ENCODE results near the gene DYNLRB2.

DYNLRB2 gene

DNA sequence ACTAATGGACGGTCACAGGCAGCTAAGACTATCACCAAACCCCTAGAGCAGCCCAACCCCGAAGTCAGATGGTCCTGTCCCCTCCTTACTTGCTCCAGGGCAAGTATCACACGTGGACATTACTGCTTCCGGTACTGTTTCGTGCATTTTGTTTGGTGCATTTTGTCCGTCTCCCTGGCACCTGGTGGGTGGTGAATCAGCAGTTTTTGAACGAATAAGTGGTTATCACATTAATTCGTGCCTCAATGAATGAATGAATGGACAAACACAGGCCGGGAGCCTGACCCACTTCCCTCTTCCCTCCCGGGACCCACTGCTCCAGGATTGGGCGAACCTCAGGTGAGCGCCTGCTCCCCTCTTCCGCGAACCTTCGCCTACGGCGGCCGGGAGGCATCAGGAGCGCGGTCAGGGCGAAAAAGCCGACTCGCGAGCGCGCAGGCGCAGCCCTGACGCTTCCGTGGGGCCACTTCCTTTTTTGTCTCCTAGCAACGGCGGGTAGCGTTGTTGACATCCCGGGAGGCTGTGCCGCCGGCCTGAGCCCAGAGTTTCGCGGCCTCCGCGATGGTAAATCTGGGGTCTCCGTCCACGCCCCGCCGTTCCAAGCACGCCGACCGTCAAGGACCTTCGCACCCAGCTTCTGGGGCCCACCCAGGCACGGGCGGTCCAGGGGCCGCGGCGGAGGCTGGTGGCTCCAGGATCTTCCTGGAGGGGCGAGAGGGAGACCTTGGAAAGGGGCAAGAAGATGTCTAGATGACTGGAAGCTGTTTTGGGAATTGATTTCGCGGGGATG lies at the start of gene DYNLRB2:
DYNLRB2 (plus strand) TSS at position 478 of the 790 bp plus-strand sequence; CDS start at position 562, 84 bp downstream.
- DNase-seq, result peak; percentile 94 to 95

DNA sequence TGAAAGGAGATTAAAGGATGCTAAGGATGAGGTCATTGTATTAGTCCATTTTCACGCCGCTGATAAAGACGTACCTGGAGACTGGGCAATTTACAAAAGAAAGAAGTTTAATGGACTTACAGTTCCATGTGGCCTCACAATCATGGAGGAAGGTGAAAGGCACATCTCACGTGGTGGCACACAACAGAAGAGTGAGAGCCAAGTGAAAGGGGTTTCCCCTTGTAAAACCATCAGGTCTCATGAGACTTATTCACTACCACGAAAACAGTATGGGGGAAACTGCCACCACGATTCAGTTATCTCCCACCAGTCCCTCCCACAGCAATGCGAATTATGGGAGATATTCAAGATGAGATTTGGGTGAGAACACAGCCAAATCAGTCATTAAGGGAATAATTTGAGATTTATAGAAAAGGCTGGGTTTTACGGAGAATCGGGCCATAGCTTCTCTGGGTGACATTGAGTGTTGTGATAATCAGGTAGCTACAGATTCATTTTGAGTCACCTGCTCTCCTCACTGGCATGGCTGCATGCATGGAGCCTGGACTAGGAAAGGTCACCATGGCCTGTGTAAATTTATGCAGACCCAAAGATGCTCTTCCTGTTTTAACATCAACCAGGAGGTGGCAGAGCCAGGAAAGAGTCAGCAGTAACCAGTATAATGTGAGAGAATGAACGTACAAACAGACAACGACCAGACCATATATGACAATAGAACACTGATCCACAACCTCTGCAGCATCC lies 40.5 kb upstream of the DYNLRB2 start:
- no peak for DNase-seq

DNA sequence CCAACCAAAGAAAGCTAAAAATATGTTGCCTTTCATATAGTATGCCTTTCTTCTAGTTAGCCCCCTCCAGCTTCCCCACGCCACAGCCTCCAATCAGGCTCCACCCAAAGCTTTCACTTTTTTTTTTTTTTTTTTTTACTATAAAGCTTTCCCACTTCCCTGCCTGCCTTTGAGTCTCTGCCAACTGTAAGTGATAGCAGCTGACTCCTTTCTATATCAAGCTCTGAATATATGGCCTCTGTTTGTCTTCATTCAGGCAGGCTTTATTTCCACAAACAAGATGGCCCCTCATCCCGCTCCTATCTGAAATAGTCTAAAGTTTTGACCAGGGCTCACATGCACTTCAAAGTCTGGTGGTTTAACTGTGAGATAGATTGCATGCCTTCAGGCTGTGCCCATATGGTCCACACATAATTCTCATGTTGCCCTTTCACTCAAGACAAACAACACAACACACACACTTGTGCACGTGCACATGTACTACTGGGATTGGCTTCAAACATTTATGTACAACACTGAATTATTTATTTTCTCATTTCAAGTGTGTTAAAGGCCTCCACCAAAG lies 39.8 kb upstream of the DYNLRB2 start:
- no peak for DNase-seq

DNA sequence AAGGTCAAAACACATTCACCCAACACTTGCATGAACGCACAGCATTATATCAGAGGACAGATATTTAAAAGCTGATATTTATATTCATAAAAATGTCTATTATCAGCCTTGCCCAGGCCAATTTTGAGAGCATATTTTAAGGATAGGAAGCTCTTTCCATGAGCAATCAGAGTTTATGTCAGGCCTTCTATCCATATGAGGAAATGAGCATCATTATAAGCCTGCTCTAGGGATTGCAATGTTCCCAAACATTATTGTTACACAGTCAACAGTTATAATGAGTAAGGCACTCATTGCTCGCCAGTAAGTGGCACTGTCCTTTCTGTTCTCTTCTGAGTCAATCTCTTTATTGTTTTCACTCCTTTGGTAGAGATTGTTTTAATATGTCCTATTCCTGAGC lies 37.7 kb upstream of the DYNLRB2 start:
- no peak for DNase-seq

DNA sequence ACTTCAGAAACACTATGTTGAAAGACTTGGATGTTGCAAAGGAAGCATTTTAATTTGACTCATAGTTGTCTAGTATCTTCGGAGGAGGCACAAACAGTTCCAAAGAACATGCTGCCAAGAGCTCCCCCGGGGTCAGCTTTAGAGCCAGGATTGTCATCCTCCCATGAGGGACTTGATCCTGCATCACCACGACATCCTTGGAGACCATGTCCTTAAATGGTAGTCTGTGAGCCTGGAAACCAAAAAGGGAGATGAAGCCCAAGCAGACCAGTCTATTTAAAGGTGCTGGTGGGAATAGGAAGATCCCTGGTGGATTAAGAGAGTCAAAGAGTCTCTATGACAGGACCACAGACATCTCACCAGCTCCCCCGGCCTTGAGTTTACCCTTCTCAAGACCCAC lies 33.3 kb upstream of the DYNLRB2 start:
- no peak for DNase-seq

DNA sequence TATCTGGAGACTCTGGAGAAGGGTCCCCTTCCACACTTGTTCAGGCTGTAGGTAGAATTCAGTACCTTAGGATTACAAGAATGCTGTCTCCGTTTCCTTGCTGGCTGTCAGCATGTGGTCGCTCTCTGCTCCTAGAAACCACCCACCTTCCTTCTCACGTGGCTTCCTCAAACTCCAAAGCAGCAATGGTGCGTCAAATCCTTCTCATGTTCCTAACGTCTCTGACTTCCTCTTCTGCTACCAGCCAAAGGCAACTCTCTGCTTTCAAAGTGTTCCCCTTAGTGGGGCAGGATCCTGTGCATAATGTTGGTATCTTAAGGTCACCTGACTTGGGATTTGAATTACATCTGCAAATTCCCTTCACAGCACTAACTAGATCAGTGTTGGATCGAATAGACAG lies 30.9 kb upstream of the DYNLRB2 start:
- no peak for DNase-seq

DNA sequence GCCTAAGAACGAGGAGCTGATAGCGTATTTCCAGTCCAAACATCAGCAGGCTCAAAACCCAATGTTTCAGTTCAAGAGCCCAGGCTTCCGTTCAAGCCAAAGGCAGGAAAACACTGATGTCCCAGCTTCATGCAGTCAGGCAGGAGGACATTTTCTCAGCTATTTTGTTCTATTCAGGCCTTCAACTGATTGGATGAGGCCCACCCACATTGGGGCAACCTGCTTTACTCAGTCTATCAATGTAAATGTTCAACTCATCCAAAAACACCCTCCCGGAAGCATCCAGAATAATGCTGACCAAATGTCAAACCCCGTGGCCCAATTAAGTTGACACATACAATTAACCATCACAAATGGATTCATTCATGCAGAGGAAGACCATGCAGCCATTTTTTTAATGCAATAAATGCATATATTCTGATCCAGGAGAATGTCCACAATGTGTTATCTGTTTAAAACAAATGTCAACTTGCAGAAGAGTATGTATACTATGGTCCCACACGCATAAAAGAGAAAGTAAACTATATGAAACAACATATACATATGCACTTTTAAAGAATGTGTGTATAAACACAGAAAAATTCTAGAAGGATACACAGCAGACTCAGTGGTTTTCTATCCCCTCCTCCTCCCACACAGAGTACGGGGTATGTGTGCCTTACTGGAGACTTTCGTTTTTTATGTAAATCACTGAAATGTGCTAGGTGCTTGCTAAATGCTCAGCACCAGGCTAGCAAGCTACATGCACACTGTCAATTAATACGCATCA lies 28.8 kb upstream of the DYNLRB2 start:
- DNase-seq, result no peak

DNA sequence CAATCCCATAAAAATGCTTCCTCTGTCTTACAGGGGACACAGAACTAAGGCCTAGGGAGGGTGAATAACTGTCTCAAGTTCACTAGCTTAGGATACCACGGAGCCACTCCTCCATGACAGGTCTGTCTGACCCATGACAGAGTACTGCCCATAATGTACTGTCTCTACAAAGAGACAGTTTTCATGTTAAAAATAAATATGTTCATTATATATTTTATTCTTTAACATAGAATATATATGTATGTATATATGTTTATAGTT lies 28.3 kb upstream of the DYNLRB2 start:
- no peak for DNase-seq

DNA sequence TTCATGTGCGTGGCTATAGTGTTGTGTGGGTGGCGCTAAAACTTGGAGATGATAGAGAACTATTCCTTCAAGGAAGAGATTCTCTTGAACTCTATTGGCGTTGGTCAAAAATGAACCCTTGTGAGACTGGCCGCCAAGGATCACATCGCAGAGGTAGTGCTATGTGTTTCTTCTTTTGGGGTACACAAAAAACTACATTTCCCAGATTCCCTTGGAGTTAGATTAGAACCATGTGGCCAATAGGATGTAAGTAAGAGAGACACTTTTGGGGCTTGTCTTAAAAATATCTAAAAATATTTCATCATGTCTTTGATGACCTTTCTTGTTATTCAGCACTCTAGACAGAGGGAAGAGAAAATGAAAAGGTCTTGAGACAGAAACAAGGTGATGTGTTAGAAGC lies 25.4 kb upstream of the DYNLRB2 start:
- no peak for DNase-seq

DNA sequence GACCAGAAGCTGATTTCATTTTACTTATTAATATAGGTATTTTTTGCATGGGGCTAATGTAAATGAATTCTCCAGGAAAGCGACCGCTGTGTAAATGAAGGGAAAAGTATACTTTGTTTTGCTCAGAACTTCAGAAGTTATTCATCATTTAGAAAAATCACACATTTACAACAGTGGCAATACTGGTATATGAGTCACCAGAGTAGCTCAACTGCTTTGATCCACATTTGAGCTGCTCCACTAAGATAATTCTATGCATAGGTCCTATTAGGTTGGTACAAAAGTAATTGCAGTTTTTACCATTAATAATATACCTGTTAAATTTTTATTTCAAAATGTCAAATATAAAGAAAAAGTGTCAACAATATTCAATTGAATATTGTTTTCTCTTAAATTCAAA lies 22.9 kb upstream of the DYNLRB2 start:
- DNase-seq, result no peak

DNA sequence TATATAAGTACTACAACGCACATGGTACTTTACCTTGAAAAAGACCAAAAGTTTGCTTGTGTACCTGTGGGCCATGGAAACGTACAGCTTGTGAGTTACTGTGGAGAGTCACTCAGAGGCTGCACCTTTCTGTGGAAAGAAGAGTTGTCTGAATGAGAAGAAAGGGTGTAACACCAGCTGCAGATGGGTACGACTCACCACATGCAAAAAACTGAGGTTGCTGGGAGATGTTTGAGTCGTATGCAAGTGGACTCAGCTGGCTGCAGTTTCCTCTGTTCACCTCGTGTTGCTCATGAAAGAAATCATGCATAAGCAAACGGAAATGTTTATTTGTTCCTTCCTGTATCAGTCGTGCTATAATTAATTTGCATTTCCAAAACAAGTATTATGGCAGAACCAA lies 22.4 kb upstream of the DYNLRB2 start:
- DNase-seq, result no peak

DNA sequence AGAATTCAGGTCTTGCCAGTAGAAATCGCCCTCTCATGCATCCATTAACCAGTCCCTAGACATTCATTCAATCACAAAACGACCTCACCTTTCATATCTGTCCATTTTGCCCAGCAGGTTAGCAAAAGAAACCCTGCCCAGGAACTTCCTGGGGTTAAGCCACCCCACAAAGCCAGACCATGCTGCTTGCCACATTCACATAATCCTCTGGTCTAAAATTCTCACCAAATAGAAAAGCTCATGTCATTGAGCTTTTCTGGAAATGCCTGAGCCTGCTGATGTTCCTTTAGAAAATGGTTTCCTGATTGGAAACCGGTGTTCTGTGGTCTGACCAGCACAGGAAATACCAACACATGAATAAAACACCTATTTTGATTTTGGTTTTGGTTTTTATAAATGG lies 21.6 kb upstream of the DYNLRB2 start:
- no peak for DNase-seq

DNA sequence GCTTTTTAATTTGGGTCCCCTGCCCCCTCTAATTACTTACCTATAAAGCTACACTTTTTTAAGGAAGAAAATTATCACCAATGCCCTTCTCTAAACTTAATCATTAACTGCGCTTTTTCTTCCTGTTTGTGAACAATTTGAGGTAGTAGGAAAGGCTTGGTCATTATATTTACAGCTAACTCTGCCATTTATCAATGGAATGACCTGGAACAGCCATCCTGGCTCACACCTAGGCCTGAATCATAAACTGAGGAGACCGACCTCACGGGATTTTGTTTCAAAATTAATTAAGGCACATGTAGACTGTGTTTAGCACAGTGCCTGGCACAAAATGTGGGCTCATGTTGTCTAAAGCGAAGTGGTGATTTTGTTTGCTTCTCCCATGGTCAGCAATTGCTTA lies 15.4 kb upstream of the DYNLRB2 start:
- no peak for DNase-seq

DNA sequence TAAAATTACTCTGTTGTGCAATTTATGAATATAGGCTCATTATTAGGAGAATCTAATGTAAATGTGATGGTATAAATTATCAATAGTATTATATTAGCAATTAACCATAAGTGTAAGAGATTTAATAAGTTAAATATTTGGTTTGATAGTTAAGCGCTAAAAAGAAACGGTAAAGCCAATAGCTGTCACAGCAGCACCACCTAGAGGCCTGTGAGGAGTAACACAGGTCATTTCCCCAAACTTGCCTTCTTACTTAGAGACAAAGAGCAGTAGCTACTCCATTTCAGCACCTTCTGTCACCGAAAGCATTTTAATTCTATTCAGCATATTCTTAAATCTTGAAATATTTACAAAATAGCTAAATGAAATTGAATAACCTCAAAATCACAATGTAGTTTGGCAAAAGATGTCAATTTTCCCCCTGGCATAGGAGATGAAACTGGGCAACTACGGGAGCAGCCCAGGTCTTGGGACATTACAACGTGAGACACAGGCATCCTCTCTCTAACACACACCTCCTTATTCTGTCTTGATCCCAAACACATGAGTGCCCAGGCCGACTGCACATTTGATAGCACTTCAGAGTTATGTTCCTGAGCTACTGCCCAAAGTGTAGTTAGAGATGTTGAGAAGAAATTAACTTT lies 14.3 kb upstream of the DYNLRB2 start:
- DNase-seq, result peak; percentile 60 to 69

DNA sequence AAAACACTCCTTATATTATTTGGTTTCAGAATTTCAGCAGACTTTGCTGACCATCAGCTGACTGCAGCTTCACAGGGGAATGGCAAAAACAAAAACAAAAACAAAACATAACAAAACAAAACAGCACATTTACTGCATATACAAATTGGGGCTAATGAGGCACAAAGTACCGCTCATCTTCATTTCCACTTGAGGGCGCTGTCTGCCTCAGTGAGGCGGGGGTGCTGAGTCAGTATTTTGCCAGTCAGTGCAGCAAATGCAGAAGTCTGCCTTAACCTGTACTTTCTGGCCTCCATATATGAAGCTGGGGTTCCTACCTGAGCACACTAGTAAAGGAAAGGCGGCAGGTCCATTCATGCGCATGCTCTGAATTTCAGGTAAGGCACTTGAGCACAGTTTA lies 13.5 kb upstream of the DYNLRB2 start:
- peak; percentile 69 to 76 for DNase-seq

DNA sequence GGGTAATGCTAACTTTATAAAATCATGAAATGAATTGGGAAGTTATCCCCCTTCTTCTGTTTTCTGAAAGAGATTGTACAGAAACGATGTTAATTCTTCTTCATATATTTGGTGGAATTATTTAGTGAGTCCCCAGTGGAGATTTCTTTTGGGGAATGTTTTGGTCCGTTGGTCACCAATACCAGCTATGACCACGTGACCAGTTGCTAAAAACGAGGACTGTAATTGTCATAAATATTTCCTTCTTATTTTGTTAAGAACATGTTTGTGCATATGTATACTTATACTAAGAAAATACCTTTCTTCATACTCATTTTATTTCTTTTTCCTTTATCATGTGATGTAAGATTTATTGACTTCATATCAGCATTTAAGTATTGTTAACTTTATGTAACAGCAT lies 10.3 kb upstream of the DYNLRB2 start:
- no peak for DNase-seq

DNA sequence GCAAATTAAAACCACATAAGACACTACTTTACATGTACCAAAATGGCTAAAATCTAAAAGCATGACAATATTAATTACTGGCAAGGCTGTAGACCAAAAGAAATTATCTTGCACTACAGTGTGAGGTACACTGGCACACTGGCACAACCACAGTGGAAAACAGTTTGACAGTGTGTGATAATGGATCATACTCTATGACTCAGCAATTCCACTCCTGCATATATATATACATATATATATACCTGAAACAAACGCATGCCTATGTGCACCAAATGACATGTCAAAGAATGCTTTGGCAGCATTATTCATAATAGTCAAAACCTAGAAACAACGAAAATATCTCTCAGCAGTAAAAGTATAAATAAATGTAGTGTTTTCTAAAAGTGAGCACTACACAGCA lies 4.6 kb upstream of the DYNLRB2 start:
- no peak for DNase-seq

DNA sequence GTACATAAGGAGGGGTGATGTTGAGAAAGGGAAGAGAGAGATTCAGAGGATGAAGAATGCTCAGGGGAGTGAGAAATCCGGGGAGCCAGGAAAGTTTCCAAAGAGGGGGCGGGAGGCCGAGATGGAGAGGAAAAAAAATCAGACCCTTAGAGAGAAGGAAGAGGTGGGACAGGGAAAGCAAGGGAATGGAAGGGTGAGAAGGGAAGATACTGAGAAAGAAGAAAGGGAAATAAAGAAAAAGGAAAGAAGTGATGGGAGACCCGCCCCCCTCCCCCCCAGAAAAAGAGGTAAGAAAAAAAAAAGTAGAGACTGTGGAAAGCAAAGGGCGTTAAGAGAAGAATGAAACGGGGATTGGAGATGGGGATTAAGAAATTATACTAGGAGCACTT lies 507 bp downstream of the DYNLRB2 start:
- no peak for DNase-seq

DNA sequence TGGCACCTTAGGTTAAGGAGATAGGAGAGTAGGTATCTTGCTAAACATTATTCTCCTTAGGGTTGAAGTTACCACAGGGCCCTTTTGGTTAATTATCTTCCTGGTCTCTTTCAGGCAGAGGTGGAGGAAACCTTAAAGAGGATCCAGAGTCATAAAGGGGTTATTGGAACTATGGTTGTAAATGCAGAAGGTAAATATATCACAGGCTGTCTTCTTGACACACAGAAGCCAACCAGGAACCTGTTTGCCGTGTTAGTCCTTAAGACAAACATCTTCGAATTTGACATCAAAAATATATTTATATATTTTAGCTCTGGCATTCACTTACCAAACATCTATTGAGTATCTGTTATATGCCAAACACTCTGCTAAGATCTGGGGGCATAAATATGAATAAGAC lies 2.4 kb downstream of the DYNLRB2 start:
- no peak for DNase-seq

DNA sequence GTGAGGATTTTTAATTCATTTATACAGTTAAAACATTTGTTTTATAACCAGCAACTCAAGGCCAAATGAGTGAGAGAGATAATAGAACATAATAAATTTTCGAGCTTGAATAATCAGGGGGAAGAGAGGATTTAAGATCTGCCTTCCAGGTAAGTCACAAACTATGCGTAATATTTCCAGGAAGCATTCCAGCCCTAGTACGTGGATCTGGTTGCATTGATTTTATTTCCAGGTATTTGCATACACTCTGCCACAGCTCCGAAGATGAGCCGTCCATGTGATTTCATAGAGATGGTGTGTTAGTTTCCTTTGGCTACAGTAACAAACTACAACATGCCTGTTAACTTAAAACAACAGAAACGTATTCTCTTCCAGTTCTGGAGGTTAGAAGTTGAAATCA lies 3.5 kb downstream of the DYNLRB2 start:
- no peak for DNase-seq

DNA sequence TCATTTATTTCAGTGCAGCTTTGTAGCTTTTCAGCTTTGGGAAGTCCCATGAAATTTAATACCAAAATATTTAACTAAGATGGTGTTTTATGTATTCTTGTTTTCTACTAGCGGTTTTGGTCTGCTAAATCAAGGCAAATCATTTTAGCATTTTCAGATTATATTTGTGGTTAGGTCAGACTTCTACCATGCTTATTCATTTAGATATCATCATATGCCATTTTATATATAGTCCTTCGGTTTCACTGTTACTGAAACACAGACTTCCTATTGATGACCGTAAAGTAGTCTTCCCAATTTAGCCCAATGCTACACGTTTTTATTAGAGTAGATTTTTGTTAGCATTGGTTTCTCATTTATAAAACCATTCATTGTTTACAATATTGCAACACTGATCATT lies 5.5 kb downstream of the DYNLRB2 start:
- no peak for DNase-seq

DNA sequence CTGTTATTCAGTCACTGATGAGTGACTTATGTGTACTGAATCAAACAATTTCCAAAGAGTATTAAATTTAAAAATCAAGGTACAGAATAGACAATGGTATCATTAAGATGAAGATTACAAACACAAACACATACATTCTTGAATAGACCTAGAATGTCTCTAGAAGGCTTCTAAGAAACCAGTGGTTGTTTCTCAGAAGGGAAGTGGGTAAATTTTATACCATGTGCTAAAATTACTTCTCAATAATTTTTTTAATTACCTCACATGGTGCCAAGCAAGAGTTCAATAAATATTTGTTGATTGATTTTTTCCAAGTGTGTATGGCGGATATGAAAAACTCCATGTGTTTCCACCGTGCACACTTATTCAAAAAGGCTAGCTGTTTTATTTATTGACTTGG lies 6.4 kb downstream of the DYNLRB2 start:
- DNase-seq, result no peak

DNA sequence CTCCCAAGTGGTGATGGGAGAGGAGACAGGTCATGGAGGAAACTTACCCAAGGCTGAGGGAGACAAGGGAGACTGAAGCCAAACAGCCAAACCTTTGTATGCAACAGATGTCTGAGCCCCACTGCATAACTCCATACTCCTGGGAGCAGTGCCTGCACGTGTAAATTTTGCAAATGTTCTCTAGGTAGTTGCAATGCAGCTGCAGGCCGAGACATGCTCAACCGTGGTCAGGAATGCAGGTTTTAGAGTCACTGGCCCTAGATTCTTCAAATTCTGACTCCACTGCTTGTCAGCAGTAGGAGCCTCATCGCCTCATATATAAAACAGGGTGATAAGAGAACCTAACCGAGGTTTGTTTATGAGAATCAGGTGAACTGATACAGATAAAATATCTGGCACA lies 11.5 kb downstream of the DYNLRB2 start:
- DNase-seq, result no peak

Data from activated T-cell treated with anti-CD3 and anti-CD28 coated beads, Interleukin-2, amount 50 U/mL, for 48 hours (primary cell).